Measurements from ENCODE around the gene PPARD. TPM values are rescaled to one million over a fixed set of nuclear protein-coding genes. Genes with fewer than 3 reads are reported as not detected.

PPARD gene
- total and polyA plus RNA-seq, 2 donors from 2014 or later, result 13.2 to 24.4 TPM

DNA sequence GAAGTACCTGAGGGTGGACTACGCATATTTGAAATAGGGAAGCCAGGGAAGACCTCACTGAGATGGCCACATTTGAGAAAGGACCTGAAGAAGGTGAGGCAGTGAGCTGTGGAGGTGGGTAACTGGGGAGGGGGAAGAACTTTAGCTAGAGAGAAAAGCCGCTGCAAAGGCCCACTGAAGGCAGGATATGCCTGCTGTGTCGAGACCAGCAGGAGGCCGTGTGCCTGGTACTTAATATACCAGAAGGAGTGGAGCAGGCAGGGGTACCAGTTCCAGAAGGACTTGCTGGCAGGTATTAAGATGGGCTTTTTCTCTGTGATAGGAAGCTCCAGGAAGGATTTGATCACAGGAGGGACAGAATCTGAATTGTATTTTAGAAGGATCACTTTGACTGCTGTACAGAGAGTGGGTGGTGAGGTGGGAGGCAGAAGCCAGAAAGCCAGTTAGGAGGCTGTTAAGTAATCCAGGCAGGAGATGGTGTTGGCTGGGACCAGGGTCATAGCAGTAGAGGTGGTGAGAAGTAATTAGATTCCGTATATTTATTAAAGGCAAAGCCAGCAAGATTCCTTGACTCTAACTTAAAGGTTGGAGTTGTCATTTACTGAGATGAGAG, 55.6 kb downstream of the PPARD start:
- H3K9ac ChIP-seq (ENCODE audit: low read length in 3 of 3), result no peak overlapping the region
- intact Hi-C loops (cut with DNase I), result no loop called here
- no peak for FAIRE-seq

GRCh38 chr6:35398526-35398925, 56.2 kb downstream of the PPARD start:
- no peak for TF ChIP-seq CTCF (IDR thresholded peaks at IDR 0.05; ENCODE audit: borderline replicate concordance, extremely low read depth, insufficient read depth)
- FAIRE-seq, result no peak
- DNase-seq, result no peak
- H3K4me3 ChIP-seq (ENCODE audit: low read length in 3 of 3), result no peak overlapping the region
- H3K9me3 ChIP-seq (ENCODE audit: control insufficient read depth in 2 of 3, insufficient read depth in 1 of 3, low read length in 3 of 3), result no peaks in the 10 kb centered on the region
- intact Hi-C loops (cut with DNase I), result no loop called here
- H3K36me3 ChIP-seq (ENCODE audit: control insufficient read depth in 2 of 3, insufficient read depth in 3 of 3, low read length in 3 of 3), result no peaks in the 10 kb centered on the region
- peaks cover 0 to 20% (median 18%) of the 10 kb centered on the region in 3 donors for H3K4me1 ChIP-seq (ENCODE audit: control insufficient read depth in 2 of 3, insufficient read depth in 2 of 3, low read depth in 1 of 3, low read length in 3 of 3)
- H3K27me3 ChIP-seq (ENCODE audit: control insufficient read depth, insufficient read depth, low read length), result no peaks in the 10 kb centered on the region
- no peak overlapping the region for H3K27ac ChIP-seq (ENCODE audit: low read depth in 2 of 2, low read length in 2 of 2)
- H3K9ac ChIP-seq (ENCODE audit: low read length in 3 of 3), result no peak overlapping the region

More for the DNA sequence above, 55.6 kb downstream of the PPARD start:
- Histone ChIP-seq H3K4me3 (ENCODE audit: low read length in 3 of 3) (no peak overlapping the region), H3K27ac (ENCODE audit: low read depth in 2 of 2, low read length in 2 of 2) (no peak overlapping the region), H3K4me1 (ENCODE audit: control insufficient read depth in 2 of 3, insufficient read depth in 2 of 3, low read depth in 1 of 3, low read length in 3 of 3) (peaks cover 0 to 16% (median 12%) of the 10 kb centered on the region in 3 donors), H3K9me3 (ENCODE audit: control insufficient read depth in 2 of 3, insufficient read depth in 1 of 3, low read length in 3 of 3) (no peaks in the 10 kb centered on the region), H3K27me3 (ENCODE audit: control insufficient read depth, insufficient read depth, low read length) (no peaks in the 10 kb centered on the region), H3K36me3 (ENCODE audit: control insufficient read depth in 2 of 3, insufficient read depth in 3 of 3, low read length in 3 of 3) (no peaks in the 10 kb centered on the region)
- TF ChIP-seq CTCF (IDR thresholded peaks at IDR 0.05; ENCODE audit: borderline replicate concordance, extremely low read depth, insufficient read depth), result no peak
- DNase-seq, result no peak

GRCh38 chr6:35400111-35400510, 57.8 kb downstream of the PPARD start:
- Histone ChIP-seq H3K27me3 (ENCODE audit: control insufficient read depth, insufficient read depth, low read length) (no peaks in the 10 kb centered on the region), H3K4me1 (ENCODE audit: control insufficient read depth in 2 of 3, insufficient read depth in 2 of 3, low read depth in 1 of 3, low read length in 3 of 3) (peaks cover 0 to 26% (median 18%) of the 10 kb centered on the region in 3 donors), H3K27ac (ENCODE audit: low read depth in 2 of 2, low read length in 2 of 2) (no peak overlapping the region), H3K9me3 (ENCODE audit: control insufficient read depth in 2 of 3, insufficient read depth in 1 of 3, low read length in 3 of 3) (no peaks in the 10 kb centered on the region), H3K36me3 (ENCODE audit: control insufficient read depth in 2 of 3, insufficient read depth in 3 of 3, low read length in 3 of 3) (no peaks in the 10 kb centered on the region), H3K9ac (ENCODE audit: low read length in 3 of 3) (no peak overlapping the region), H3K4me3 (ENCODE audit: low read length in 3 of 3) (no peak overlapping the region)
- intact Hi-C loops (cut with DNase I), result no loop called here
- TF ChIP-seq CTCF (IDR thresholded peaks at IDR 0.05; ENCODE audit: borderline replicate concordance, extremely low read depth, insufficient read depth), result no peak
- DNase-seq, result no peak
- FAIRE-seq, result no peak

DNA sequence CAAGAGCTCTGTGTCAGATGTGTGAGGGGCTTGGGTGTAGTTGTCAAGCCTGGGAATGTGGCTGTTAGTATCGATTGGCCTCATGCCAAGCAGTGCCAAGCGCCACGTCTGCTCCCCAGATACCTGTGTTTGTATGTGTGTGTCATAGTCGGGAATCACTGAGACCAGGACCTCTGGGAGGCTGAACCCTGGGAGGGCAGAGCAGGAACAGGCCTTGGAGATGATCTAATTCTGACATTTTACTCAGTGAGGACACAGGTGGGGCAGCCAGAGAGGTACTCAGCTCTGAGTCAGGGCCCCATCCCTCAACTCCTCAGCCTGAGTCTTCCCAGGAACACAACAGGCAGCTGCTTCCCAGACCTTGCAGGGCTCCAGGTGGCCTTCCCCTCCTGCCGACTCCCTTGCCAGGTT, 58.5 kb downstream of the PPARD start:
- no peak for FAIRE-seq
- H3K9ac ChIP-seq (ENCODE audit: low read length in 3 of 3), result no peak overlapping the region
- no peaks in the 10 kb centered on the region for H3K9me3 ChIP-seq (ENCODE audit: control insufficient read depth in 2 of 3, insufficient read depth in 1 of 3, low read length in 3 of 3)
- DNase-seq, result no peak
- peak overlapping the region in 1 of 2 donors; percentile 51 for H3K27ac ChIP-seq (ENCODE audit: low read depth in 2 of 2, low read length in 2 of 2)
- H3K27me3 ChIP-seq (ENCODE audit: control insufficient read depth, insufficient read depth, low read length), result no peaks in the 10 kb centered on the region
- peaks cover 0 to 26% (median 18%) of the 10 kb centered on the region in 3 donors for H3K4me1 ChIP-seq (ENCODE audit: control insufficient read depth in 2 of 3, insufficient read depth in 2 of 3, low read depth in 1 of 3, low read length in 3 of 3)
- no peak overlapping the region for H3K4me3 ChIP-seq (ENCODE audit: low read length in 3 of 3)
- no peak for TF ChIP-seq CTCF (IDR thresholded peaks at IDR 0.05; ENCODE audit: borderline replicate concordance, extremely low read depth, insufficient read depth)
- no peaks in the 10 kb centered on the region for H3K36me3 ChIP-seq (ENCODE audit: control insufficient read depth in 2 of 3, insufficient read depth in 3 of 3, low read length in 3 of 3)
- intact Hi-C loops (cut with DNase I), result no loop called here
